Smooth muscle cell (in vitro differentiated cells): ENCODE results near the gene CHGA. TPM values are rescaled to one million over a fixed set of nuclear protein-coding genes. Genes with fewer than 3 reads are reported as not detected.

Experiments used
- DNase-seq: peaks from one replicate; lab custom pipeline; 2025; ENCODE audit not compliant: unreplicated experiment; lab: John Stamatoyannopoulos, UW
- H2AFZ ChIP-seq: fragments of 200-600 bp; sonication (generic); 2 replicates; pipeline ENCODE4 v1.6.0; 2016; ENCODE audit warnings: antibody characterized with exemption, low read depth, mild to moderate bottlenecking
- H3F3A ChIP-seq: fragments of 200-600 bp; sonication (generic); 2 replicates; pipeline ENCODE4 v1.6.0; 2017; ENCODE audit warnings: antibody characterized with exemption, low read depth
- H3K27ac ChIP-seq: fragments of 200-600 bp; sonication (generic); 2 replicates; pipeline ENCODE4 v1.5.1; 2016; ENCODE audit warnings: low read depth, mild to moderate bottlenecking
- H3K27me3 ChIP-seq: fragments of 200-600 bp; sonication (generic); 2 replicates; pipeline ENCODE4 v1.6.1; 2016; ENCODE audit warnings: low read depth, mild to moderate bottlenecking
- H3K36me3 ChIP-seq: fragments of 200-600 bp; sonication (generic); 2 replicates; pipeline ENCODE4 v1.5.1; 2016; ENCODE audit warnings: low read depth
- H3K4me1 ChIP-seq: fragments of 200-600 bp; sonication (generic); 2 replicates; pipeline ENCODE4 v1.5.1; 2016; ENCODE audit warnings: low read depth
- H3K4me2 ChIP-seq: fragments of 200-600 bp; sonication (generic); 2 replicates; pipeline ENCODE4 v1.6.0; 2016; ENCODE audit warnings: mild to moderate bottlenecking
- H3K4me3 ChIP-seq: fragments of 200-600 bp; sonication (generic); 2 replicates; pipeline ENCODE4 v1.5.1; 2016; ENCODE audit warnings: mild to moderate bottlenecking
- H3K79me2 ChIP-seq: fragments of 200-600 bp; sonication (generic); 2 replicates; pipeline ENCODE4 v1.6.0; 2016; ENCODE audit warnings: low read depth, mild to moderate bottlenecking
- H3K9ac ChIP-seq: fragments of 200-600 bp; sonication (generic); 2 replicates; pipeline ENCODE4 v1.6.0; 2016; ENCODE audit warnings: low read depth
- H3K9me3 ChIP-seq: fragments of 200-600 bp; sonication (generic); replicated peaks from 2 replicates; pipeline ENCODE4 v1.5.1; 2016; ENCODE audit warnings: low read depth
- H4K20me1 ChIP-seq: fragments of 200-600 bp; sonication (generic); 2 replicates; pipeline ENCODE4 v1.6.0; 2016; ENCODE audit warnings: low read depth
- WGBS: methylation state at CpG from one replicate; pipeline ENCODE4 v1.1.7; 2016; ENCODE audit warnings: low lambda C conversion rate; 5-methylcytosine and 5-hydroxymethylcytosine counted together
- polyA plus RNA-seq: library from polyadenylated mRNA; unstranded; fragments of >200 nt; fragmentation: Nextera tagmentation; extraction: Ambion mirVana; gene quantifications from 2 replicates; pipeline ENCODE4 v1.2.1, GENCODE V29; 2016
- total RNA-seq: library from RNA; depleted of rRNA; stranded (reverse); fragments of >200 nt; gene quantifications from 2 replicates; pipeline ENCODE4 v1.2.3, GENCODE V29; 2014
- TF ChIP-seq, protein P1 (sequence below): fragments of 200-600 bp; sonication (generic); IDR thresholded peaks from 2 replicates; pipeline ENCODE4 v1.5.1; 2017; ENCODE audit warnings: borderline replicate concordance, mild to moderate bottlenecking, antibody characterized with exemption; ENCODE audit not compliant: insufficient read depth, poor library complexity, severe bottlenecking

CHGA gene
- total and polyA plus RNA-seq, 2 experiments from 2014 or later: not detected

GRCh38 chr14:92931681-92932447, 8.9 kb downstream of the CHGA start:
- TF ChIP-seq, protein P1, sequence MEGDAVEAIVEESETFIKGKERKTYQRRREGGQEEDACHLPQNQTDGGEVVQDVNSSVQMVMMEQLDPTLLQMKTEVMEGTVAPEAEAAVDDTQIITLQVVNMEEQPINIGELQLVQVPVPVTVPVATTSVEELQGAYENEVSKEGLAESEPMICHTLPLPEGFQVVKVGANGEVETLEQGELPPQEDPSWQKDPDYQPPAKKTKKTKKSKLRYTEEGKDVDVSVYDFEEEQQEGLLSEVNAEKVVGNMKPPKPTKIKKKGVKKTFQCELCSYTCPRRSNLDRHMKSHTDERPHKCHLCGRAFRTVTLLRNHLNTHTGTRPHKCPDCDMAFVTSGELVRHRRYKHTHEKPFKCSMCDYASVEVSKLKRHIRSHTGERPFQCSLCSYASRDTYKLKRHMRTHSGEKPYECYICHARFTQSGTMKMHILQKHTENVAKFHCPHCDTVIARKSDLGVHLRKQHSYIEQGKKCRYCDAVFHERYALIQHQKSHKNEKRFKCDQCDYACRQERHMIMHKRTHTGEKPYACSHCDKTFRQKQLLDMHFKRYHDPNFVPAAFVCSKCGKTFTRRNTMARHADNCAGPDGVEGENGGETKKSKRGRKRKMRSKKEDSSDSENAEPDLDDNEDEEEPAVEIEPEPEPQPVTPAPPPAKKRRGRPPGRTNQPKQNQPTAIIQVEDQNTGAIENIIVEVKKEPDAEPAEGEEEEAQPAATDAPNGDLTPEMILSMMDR: no peak
- no peak overlapping the region for H3K9ac ChIP-seq
- no peak overlapping the region for H3K27ac ChIP-seq
- H3K36me3 ChIP-seq: no peaks in the 10 kb centered on the region
- no peak overlapping the region for H3K4me3 ChIP-seq
- no peak for DNase-seq
- H2AFZ ChIP-seq: no peak overlapping the region
- H4K20me1 ChIP-seq: no peaks in the 10 kb centered on the region
- H3F3A ChIP-seq: no peaks in the 10 kb centered on the region
- H3K4me2 ChIP-seq: no peak overlapping the region
- H3K79me2 ChIP-seq: no peaks in the 10 kb centered on the region
- no peaks in the 10 kb centered on the region for H3K9me3 ChIP-seq
- H3K4me1 ChIP-seq: no peaks in the 10 kb centered on the region
- no peaks in the 10 kb centered on the region for H3K27me3 ChIP-seq
- WGBS: 94% methylated on average over 18 of the region's 18 CpGs

DNA sequence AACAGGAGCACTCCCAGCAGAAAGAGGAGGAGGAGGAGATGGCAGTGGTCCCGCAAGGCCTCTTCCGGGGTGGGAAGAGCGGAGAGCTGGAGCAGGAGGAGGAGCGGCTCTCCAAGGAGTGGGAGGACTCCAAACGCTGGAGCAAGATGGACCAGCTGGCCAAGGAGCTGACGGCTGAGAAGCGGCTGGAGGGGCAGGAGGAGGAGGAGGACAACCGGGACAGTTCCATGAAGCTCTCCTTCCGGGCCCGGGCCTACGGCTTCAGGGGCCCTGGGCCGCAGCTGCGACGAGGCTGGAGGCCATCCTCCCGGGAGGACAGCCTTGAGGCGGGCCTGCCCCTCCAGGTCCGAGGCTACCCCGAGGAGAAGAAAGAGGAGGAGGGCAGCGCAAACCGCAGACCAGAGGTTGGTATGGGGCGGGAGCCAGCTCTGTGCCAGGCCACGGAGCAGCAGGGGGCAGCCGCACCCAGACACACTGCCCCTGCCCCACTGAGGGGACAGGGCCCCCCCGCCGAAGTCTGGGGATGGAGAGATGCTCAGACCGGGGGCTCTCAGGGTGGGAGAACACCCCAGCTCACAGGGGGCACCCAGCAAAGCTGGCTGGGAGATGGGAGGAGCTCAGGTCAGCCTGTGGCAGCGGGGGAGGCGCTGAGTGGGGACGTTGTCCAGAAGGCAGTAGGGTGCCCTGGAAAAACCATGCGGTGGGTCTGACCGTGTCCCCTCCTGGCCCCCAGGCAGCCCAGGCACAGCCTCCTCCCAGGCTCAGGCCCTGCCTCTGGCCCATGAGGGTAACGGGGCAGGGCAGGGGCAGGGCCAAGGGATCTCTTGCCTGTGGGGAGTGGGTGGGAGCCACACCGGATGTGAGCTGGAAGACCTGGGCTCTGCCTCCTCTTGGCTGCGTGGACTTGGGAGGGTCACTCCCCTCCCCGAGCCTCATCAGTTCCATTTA, 9.8 kb downstream of the CHGA start:
- Histone ChIP-seq H3K4me1 (no peaks in the 10 kb centered on the region), H4K20me1 (no peaks in the 10 kb centered on the region), H3K36me3 (no peaks in the 10 kb centered on the region), H3K4me3 (no peak overlapping the region), H3K9ac (no peak overlapping the region), H3K79me2 (no peaks in the 10 kb centered on the region), H3K9me3 (no peaks in the 10 kb centered on the region), H2AFZ (no peak overlapping the region), H3F3A (no peaks in the 10 kb centered on the region), H3K27ac (no peak overlapping the region), H3K4me2 (no peak overlapping the region), H3K27me3 (no peaks in the 10 kb centered on the region)
- no peak for DNase-seq
- WGBS: 91% methylated on average over 33 of the region's 35 CpGs
- TF ChIP-seq, protein P1: no peak

- DNase-seq: no peak
- Histone ChIP-seq H4K20me1 (no peaks in the 10 kb centered on the region), H3K4me2 (no peak overlapping the region), H3K9ac (no peak overlapping the region), H3K36me3 (no peaks in the 10 kb centered on the region), H3K79me2 (no peaks in the 10 kb centered on the region), H3K4me3 (no peak overlapping the region), H3K27ac (no peak overlapping the region), H2AFZ (no peak overlapping the region), H3K27me3 (no peaks in the 10 kb centered on the region), H3K9me3 (no peaks in the 10 kb centered on the region), H3K4me1 (no peaks in the 10 kb centered on the region), H3F3A (no peaks in the 10 kb centered on the region)
- WGBS: 84% methylated on average over 8 of the region's 8 CpGs
- TF ChIP-seq, protein P1: no peak
Measured at GRCh38 chr14:92933481-92933880, 10.5 kb downstream of the CHGA start.
